B cell (primary cell): ENCODE results near the gene RBP2. TPM values are rescaled to one million over a fixed set of nuclear protein-coding genes. Genes with fewer than 3 reads are reported as not detected.
"Not testable (repeated sequence)": the region's sequence is repeated elsewhere in the genome, so short reads cannot be mapped to it uniquely, and the experiment has no call there.

Source experiments
- ATAC-seq: fragments of 200-7000 bp; cut with Tn5 transposase; one replicate; pipeline ENCODE4 v1.10.0; 2021; ENCODE audit warnings: low read depth, mild to moderate bottlenecking, moderate number of reproducible peaks, moderate library complexity
- CTCF ChIA-PET: fragments of 350-600 bp; sonication (Branson Sonifier 250); formaldehyde crosslinking; loops from one replicate; lab custom pipeline; 2021; ENCODE audit warnings: antibody characterized with exemption, inconsistent platforms; lab: Charles Lee
- POLR2A ChIA-PET: fragments of 350-600 bp; sonication (Branson Sonifier 250); formaldehyde crosslinking; loops from one replicate; lab custom pipeline; 2021; ENCODE audit warnings: antibody characterized with exemption; lab: Charles Lee
- DNase-seq: peaks from one replicate; pipeline ENCODE4 v3.0.0; 2013
- H2AFZ ChIP-seq: 2 replicates; pipeline ENCODE4 v1.6.1; 2012; ENCODE audit warnings: mild to moderate bottlenecking, low read depth, low read length; ENCODE audit not compliant: insufficient read depth, poor library complexity, severe bottlenecking
- H3K27ac ChIP-seq, 2 donors: 1 replicate in 1 of 2; 2 replicates in 1 of 2; pipeline ENCODE4 v1.5.1; 2012 to 2013; ENCODE audit warnings: low read length in 2 of 2, mild to moderate bottlenecking in 2 of 2, moderate library complexity in 1 of 2
- H3K27me3 ChIP-seq, 4 experiments: fragments of 200-600 bp in 1 of 4; sonication (generic) in 1 of 4; replicated peaks in 1 of 4; 1 replicate in 2 of 4; 2 replicates in 2 of 4; pipeline versions ENCODE4 v1.6.1 to v1.7.0; 2013 to 2016; ENCODE audit warnings: low read length in 3 of 4, mild to moderate bottlenecking in 2 of 4, mixed read lengths in 1 of 4, moderate library complexity in 1 of 4; ENCODE audit not compliant: insufficient read depth in 4 of 4, control insufficient read depth in 3 of 4; ENCODE audit errors: control extremely low read depth in 1 of 4
- H3K36me3 ChIP-seq, 2 experiments: replicated peaks in 1 of 2; 1 replicate in 1 of 2; 2 replicates in 1 of 2; pipeline versions ENCODE4 v1.6.1 to v1.7.1; 2013; ENCODE audit warnings: low read length in 1 of 2; ENCODE audit not compliant: insufficient read depth in 2 of 2, control insufficient read depth in 1 of 2; ENCODE audit errors: control extremely low read depth in 1 of 2, extremely low read depth in 1 of 2
- H3K4me1 ChIP-seq, 2 donors: fragments of 200-600 bp in 1 of 2; sonication (generic) in 1 of 2; 1 replicate in 1 of 2; 2 replicates in 1 of 2; pipeline versions ENCODE4 v1.5.1 to v1.6.1; 2013 to 2017; ENCODE audit warnings: low read length in 2 of 2; ENCODE audit not compliant: control insufficient read depth in 2 of 2, insufficient read depth in 2 of 2
- H3K4me2 ChIP-seq: replicated peaks from 2 replicates; pipeline ENCODE3; 2012; ENCODE audit warnings: mild to moderate bottlenecking, low read depth, low read length; ENCODE audit not compliant: poor library complexity, severe bottlenecking
- H3K4me3 ChIP-seq, 5 experiments: fragments of 200-600 bp in 1 of 5; sonication (generic) in 1 of 5; 1 replicate in 3 of 5; 2 replicates in 2 of 5; pipeline versions ENCODE4 v1.5.1 to v1.7.0; 2011 to 2016; ENCODE audit warnings: low read length in 4 of 5, mild to moderate bottlenecking in 4 of 5, low read depth in 2 of 5, control low read depth in 1 of 5, moderate library complexity in 1 of 5; ENCODE audit not compliant: insufficient read depth in 1 of 5; ENCODE audit errors: control extremely low read depth in 1 of 5, extremely low read depth in 1 of 5
- H3K79me2 ChIP-seq: fragments of 200-600 bp; sonication (generic); one replicate; pipeline ENCODE4 v1.6.0; 2016; ENCODE audit warnings: low read length; ENCODE audit not compliant: control insufficient read depth, insufficient read depth
- H3K9ac ChIP-seq: fragments of 200-600 bp; sonication (generic); 2 replicates; pipeline ENCODE4 v1.6.1; 2017; ENCODE audit warnings: mild to moderate bottlenecking, low read length, moderate library complexity
- H3K9me3 ChIP-seq, 3 donors: one replicate each; pipeline versions ENCODE4 v1.6.1 to v1.7.1; 2013; ENCODE audit warnings: low read length in 2 of 3; ENCODE audit not compliant: control insufficient read depth in 2 of 3, insufficient read depth in 1 of 3; ENCODE audit errors: control extremely low read depth in 1 of 3
- H4K20me1 ChIP-seq: 2 replicates; pipeline ENCODE4 v1.6.0; 2012; ENCODE audit warnings: mild to moderate bottlenecking, low read length; ENCODE audit not compliant: insufficient read depth, control insufficient read depth, poor library complexity, severe bottlenecking
- H3K27ac Mint-ChIP-seq: one replicate; pipeline ENCODE4 v1.8.0; 2021; ENCODE audit warnings: mixed read lengths
- H3K27me3 Mint-ChIP-seq: one replicate; pipeline ENCODE4 v1.8.0; 2021; ENCODE audit warnings: mixed read lengths
- H3K4me1 Mint-ChIP-seq: one replicate; pipeline ENCODE4 v1.8.0; 2021; ENCODE audit warnings: mixed read lengths
- H3K4me3 Mint-ChIP-seq: one replicate; pipeline ENCODE4 v1.8.0; 2021; ENCODE audit warnings: mixed read lengths
- H3K9me3 Mint-ChIP-seq: one replicate; pipeline ENCODE4 v1.8.0; 2022; ENCODE audit warnings: mixed read lengths; ENCODE audit not compliant: insufficient read depth
- EZH2 ChIP-seq: IDR thresholded peaks from 2 replicates; pipeline ENCODE4 v1.6.1; 2012; ENCODE audit warnings: borderline replicate concordance, low read depth, mild to moderate bottlenecking, moderate library complexity, low read length; ENCODE audit not compliant: insufficient read depth, poor library complexity, severe bottlenecking
- WGBS: methylation state at CpG from one replicate; pipeline ENCODE4 v1.1.5; 2013; ENCODE audit warnings: missing lambda C conversion rate; ENCODE audit not compliant: insufficient coverage; 5-methylcytosine and 5-hydroxymethylcytosine counted together
- intact Hi-C: fragments of 100-400 bp; cut with micrococcal nuclease; formaldehyde crosslinking; loops from one replicate; pipeline ENCODE4 v1.10.0; 2022
- polyA plus RNA-seq: library from polyadenylated mRNA; depleted of rRNA; stranded (reverse); fragments of >200 nt; gene quantifications from 2 replicates; pipeline ENCODE4 v1.2.3, GENCODE V29; 2012
- total RNA-seq, 2 donors: library from RNA; stranded (reverse); fragments of 120-200 nt in 1 of 2; gene quantifications; 1 replicate in 1 of 2; 2 replicates in 1 of 2; pipeline versions ENCODE4 v1.2.3 to v1.2.4, GENCODE V29; 2013 to 2022
- TF ChIP-seq, protein P1 (sequence below): fragments of 200-600 bp; IDR thresholded peaks from one replicate; pipeline ENCODE4 v1.8.0; 2022; ENCODE audit warnings: antibody characterized with exemption, mild to moderate bottlenecking

RBP2 gene
- total and polyA plus RNA-seq, 2 donors (not counting 1 experiment from before 2014, with no cell fraction given), result not detected

DNA sequence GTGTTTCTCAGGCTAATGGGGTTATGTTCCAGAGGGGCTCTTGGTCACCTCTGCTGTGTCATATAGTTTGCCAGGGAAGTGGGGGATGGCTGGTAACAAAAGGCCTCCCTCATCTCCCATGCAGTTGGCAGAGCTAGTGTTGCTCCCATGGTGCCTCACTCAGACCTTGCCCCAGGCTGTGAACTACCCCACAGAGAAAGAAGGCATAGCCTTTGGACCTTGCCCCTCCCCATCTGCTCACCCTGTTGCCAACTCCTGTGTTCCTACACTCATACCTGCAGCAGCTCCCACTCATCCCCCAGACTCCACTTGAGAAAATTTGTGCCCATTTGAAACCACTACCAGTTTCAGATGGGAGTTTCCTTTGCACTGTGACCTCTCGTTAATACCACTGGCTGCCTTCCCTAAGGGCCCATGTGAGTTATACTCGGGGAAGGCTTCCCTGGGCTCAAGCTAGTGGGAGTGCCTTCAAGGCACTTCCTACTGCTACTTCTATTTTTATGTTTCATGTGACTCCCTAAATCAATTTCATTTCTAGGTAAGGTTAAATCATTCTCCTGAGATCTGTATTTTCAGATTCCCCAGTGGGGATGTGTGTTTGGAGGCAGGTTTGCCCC is 61.6 kb downstream of the RBP2 start:
- WGBS, result 84% methylated on average over 2 of the region's 2 CpGs
- no peak overlapping the region for H3K27ac Mint-ChIP-seq
- ChIA-PET POLR2A (no interaction called here), CTCF (no interaction called here)
- Histone ChIP-seq H3K4me2 (no peak overlapping the region), H3K36me3 (no peaks in the 10 kb centered on the region), H3K9ac (no peak overlapping the region), H3K9me3 (peaks cover 6 to 32% (median 18%) of the 10 kb centered on the region in 3 donors), H2AFZ (no peak overlapping the region), H4K20me1 (no peaks in the 10 kb centered on the region), H3K27ac (no peak overlapping the region), H3K27me3 (no peaks in the 10 kb centered on the region), H3K4me1 (no peaks in the 10 kb centered on the region), H3K79me2 (no peaks in the 10 kb centered on the region), H3K4me3 (no peak overlapping the region)
- no peak for ATAC-seq
- H3K9me3 Mint-ChIP-seq, result peaks cover 34% of the 10 kb centered on the region
- no peaks in the 10 kb centered on the region for H3K4me1 Mint-ChIP-seq
- H3K27me3 Mint-ChIP-seq, result no peaks in the 10 kb centered on the region
- DNase-seq, result no peak
- TF ChIP-seq, protein P1, sequence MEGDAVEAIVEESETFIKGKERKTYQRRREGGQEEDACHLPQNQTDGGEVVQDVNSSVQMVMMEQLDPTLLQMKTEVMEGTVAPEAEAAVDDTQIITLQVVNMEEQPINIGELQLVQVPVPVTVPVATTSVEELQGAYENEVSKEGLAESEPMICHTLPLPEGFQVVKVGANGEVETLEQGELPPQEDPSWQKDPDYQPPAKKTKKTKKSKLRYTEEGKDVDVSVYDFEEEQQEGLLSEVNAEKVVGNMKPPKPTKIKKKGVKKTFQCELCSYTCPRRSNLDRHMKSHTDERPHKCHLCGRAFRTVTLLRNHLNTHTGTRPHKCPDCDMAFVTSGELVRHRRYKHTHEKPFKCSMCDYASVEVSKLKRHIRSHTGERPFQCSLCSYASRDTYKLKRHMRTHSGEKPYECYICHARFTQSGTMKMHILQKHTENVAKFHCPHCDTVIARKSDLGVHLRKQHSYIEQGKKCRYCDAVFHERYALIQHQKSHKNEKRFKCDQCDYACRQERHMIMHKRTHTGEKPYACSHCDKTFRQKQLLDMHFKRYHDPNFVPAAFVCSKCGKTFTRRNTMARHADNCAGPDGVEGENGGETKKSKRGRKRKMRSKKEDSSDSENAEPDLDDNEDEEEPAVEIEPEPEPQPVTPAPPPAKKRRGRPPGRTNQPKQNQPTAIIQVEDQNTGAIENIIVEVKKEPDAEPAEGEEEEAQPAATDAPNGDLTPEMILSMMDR, result no peak
- no peak for TF ChIP-seq EZH2
- intact Hi-C loops, result no loop called here
- H3K4me3 Mint-ChIP-seq, result no peak overlapping the region

DNA sequence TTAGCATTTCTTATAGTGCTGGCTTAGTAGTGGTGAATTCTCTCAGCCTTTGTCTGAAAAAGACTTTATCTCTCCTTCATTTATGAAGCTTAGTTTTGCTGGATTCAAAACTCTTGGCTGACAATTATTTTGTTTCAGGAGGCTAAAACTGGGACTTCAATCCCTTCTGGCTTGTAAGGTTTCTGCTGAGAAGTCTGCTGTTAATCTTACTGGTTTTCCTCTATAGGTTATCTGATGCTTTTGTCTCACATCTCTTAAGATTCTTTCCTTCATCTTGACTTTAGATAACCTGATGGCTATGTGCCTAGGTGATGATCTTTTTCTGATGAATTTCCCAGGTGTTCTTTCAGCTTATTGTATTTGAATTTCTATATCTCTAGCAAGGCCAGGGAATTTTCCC is 63.4 kb downstream of the RBP2 start:
- H3K27me3 Mint-ChIP-seq, POLR2A ChIA-PET: not testable (repeated sequence)

More for the DNA sequence above, 63.4 kb downstream of the RBP2 start:
- H2AFZ ChIP-seq, H4K20me1 ChIP-seq, ATAC-seq, H3K4me1 ChIP-seq, H3K79me2 ChIP-seq, H3K27ac Mint-ChIP-seq, H3K36me3 ChIP-seq, H3K4me3 ChIP-seq, intact Hi-C loops, H3K4me1 Mint-ChIP-seq, H3K27ac ChIP-seq, H3K9ac ChIP-seq, H3K4me2 ChIP-seq, CTCF ChIA-PET, H3K4me3 Mint-ChIP-seq, DNase-seq, H3K27me3 ChIP-seq: not testable (repeated sequence)
- peaks cover 39% of the 10 kb centered on the region for H3K9me3 Mint-ChIP-seq
- peaks cover 6 to 32% (median 13%) of the 10 kb centered on the region in 3 donors for H3K9me3 ChIP-seq

Other genes with a start within 250 kb of the RBP2 start
- 32.5 and 38.9 TPM in 2 replicates for gene MRPS22, start 132.5 kb downstream of the RBP2 start, total RNA-seq
- 19.1 and 23.7 TPM in 2 replicates for gene MRPS22, start 132.5 kb downstream of the RBP2 start, polyA plus RNA-seq
- gene COPB2, start 86.9 kb downstream of the RBP2 start, total RNA-seq, result 75.4 and 81.7 TPM in 2 replicates
- gene COPB2, start 86.9 kb downstream of the RBP2 start, polyA plus RNA-seq, result 15.9 and 18.2 TPM in 2 replicates
- gene RBP1, start 63.2 kb upstream of the RBP2 start, total RNA-seq, result not detected in 2 replicates
- gene RBP1, start 63.2 kb upstream of the RBP2 start, polyA plus RNA-seq, result not detected in 2 replicates
- gene NMNAT3, start 201.5 kb upstream of the RBP2 start, total RNA-seq, result 2.7 and 3.3 TPM in 2 replicates
- 1.9 and 2.6 TPM in 2 replicates for gene NMNAT3, start 201.5 kb upstream of the RBP2 start, polyA plus RNA-seq